GM21381 (cell line): ENCODE measurements around the gene RBM19.
"Not testable (repeated sequence)": the region's sequence is repeated elsewhere in the genome, so short reads cannot be mapped to it uniquely, and the experiment has no call there.

Source experiments
- ATAC-seq: cut with Tn5 transposase; IDR thresholded peaks from one replicate; pipeline ENCODE4 v1.9.1; 2021; ENCODE audit warnings: mild to moderate bottlenecking, moderate library complexity; ENCODE audit not compliant: unreplicated experiment

The RBM19 gene

DNA sequence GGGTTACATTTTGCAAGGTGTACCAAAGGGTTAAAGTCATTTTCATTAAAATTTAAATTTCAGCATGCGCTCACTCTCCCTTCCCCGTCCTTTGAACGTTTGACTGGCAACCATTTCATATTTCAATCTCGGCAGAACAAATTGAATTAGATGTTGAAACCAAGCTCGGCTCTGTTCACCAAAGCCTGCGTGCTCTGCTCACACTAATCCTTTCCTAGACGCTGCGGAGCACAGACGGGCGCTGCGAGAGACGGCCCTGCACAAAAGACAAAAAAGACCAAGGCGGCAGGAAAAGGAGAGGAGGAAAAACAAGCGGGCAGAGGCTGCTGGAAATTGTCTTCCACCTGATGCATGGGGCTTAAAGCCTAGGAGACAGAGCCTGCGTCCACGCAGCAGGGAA, 149.3 kb downstream of the RBM19 start:
- no peak for ATAC-seq

DNA sequence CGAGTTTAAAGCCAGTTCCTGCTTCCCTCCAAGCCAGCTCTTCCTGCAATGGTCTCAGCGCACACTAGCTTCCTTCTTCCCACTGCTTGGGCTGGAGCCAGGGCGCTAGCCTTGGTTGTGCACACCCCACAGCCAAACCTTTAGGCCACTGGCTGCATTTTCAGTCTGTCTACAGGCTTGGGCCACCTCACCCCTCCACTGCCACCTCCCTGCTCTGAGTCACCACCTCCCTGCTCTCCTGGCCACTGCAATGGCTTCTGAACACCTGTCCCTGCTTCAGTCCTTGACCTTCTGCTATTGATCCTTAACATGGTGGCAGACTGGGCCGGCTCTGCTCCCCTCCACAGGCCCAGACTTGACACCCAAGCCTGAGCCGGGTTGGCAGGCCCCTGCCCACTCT, 151.1 kb downstream of the RBM19 start:
- no peak for ATAC-seq

DNA sequence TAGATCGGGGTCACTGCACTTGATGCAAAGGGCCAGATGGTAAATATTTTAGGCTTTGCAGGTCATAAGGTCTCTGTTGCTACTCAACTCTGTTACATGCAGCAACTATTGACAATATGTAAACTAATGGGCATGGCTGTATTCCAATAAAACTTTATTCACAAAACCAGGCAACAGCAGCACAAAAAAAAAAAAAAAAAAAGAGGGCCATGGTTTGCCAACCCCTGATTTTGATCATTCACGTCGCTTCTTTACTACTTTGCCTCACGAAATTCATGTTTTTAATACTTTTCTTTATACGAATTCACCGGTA, 152.9 kb downstream of the RBM19 start:
- no peak for ATAC-seq

- no peak for ATAC-seq
Measured at GRCh38 chr12:113812411-113813228, 153.5 kb downstream of the RBM19 start.

DNA sequence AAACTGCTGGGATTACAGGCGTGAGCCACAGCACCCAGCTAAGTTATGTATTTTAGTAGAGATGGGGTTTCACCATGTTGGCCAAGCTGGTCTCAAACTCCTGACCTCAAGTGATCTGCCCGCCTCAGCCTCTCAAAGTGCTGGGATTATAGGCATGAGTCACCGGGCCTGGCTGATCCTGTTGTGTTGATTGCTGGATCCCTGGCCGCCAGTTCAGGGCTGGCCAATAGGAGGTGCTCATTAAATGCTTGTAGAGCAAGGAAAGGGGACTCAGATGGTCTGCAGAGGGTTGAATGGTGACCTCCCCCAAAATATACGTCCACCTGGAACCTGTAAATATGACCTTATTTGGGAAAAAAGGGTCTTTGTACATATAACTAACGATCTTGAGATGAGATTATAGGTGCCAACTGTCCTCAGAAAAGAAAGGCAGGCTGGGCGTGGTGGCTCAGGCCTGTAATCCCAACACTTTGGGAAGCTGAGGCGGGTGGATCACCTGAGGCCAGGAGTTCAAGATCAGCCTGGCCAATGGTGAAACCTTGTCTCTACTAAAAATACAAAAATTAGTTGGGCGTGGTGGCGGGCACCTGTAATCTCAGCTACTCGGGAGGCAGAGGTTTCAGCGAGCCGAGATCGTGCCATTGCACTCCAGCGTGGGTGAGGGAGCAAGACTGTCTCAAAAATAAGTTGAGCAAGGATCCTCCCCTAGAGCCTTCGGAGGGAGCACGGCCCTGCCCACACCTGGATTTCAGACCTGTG, 156.5 kb downstream of the RBM19 start:
- not testable (repeated sequence) for ATAC-seq

GRCh38 chr12:113808095-113808951, 157.8 kb downstream of the RBM19 start:
- ATAC-seq = no peak

GRCh38 chr12:113805673-113806072, 160.5 kb downstream of the RBM19 start:
- ATAC-seq = no peak

DNA sequence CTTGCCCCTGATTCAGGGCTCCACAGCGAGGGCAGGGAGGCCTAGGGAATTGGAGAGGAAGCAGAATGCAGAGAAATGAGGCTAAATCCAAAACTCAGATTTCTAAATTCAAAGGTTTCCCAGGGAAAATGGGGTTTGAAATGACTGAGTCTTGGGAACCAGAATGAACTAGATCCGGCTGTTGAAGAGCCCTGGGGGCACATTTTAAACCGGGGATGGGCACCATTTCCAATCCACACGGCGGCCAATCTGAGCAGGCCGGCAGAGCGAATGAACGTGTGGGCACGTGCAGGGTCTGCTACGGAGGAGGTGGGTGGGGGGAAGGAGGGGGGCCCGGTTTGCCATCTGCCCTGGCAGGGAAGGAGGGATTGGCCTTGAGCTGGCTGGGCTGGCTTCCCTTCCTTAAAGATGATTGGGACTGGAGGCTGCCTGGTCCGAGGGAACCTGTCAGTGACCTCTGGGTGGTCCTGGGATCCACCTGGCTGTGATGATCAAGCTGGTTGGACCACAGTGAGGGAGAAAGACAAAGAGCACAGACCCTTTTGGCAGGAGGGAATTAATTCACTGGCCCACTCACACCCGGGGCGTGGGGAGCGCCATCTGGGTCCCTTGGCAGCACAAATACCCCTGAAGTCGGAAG, 161.0 kb downstream of the RBM19 start:
- no peak for ATAC-seq

GRCh38 chr12:113803759-113804140, 162.4 kb downstream of the RBM19 start:
- ATAC-seq = no peak

DNA sequence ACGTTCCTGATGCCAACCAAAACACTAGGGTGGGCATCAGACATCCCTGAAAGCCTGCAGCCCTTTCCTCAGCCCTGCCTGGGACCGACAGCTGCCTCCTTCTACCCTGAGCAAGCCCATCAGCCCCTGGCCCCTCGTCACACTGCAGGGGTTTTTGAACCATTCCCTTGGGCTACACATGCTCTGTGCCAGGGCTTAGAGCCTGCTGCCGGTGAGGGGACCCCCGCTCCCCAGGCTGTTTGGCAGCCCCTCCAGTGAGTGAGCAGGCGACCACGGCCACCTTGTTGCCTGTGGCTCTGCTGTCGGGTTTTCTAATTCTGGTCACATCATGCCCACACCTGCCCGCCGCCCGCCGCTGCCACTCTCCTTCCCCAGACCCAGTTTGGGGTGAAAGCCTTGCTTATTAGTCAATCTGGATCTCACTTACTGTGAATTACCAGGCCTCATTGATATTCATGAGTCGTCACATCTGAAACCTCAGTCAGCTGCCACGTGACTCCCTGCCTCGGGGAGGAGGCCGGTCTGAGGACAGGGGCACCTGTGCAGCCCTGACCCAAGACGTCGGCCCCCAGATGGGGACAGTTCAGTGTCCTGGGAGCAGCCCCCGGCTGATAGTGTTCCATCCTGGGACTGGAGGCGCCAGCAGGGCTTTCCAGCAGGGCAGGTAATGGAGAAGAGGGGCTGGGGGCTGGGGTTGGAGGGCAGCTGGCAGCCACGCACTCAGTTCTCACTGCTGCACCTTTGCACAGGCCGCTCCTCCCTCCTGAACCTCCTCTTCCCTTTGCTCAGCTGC, 163.0 kb downstream of the RBM19 start:
- ATAC-seq = no peak

DNA sequence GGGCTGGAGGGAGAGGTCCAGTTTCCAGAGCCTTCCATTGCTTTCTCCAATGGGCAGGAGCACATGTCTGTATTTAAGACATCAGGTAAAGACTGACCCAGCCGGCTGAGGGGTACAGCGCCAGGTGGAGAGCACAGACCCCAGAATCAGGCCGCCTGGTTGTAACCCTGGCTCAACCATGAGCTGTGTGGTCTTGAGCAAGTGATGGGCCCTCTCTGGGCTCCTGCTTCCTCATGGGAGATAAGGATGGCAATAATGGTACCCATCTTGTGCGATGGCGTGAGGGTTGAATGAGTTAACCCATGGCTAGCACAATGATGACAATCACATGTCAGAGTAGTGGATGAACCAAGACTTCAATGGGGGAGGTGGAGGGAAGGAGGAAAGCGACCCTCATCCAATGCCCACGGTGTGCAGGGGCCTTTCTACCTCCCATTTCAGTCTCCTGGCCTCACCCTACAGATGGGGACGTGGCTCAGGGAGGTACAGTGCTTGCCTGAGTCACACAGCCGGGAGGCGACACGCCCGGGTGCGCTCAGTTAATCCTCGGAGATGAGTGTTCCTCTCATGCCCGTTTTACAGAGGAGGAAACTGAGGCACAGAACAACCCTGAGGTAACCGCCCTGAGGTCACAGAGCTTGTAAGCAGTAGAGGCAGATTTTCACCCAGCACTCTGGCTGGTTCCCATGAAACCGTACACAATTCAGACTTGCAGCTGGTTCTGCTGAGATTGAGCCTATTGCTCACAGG, 163.9 kb downstream of the RBM19 start:
- ATAC-seq = no peak

- no peak for ATAC-seq
Measured at GRCh38 chr12:113800201-113800600, 165.9 kb downstream of the RBM19 start.

DNA sequence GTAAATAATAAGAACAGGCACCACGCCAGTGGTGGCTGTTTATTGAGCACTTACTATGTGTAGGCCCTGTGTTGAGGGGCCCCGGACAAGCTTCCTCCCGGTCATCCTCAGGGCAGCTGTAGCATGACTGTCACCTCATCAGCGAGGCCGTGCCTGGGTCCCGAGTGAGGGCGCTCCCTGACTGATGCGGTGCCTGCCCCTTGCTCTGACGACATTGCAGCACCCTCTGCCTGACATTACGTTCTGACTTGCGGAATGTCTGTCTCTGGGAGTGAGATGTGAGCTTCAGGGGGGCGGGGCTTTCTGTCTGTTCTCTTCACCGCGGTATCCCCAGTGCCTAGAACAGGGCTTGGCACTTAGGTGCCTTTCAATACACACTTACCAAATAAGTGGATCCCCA, 167.6 kb downstream of the RBM19 start:
- ATAC-seq = no peak

- ATAC-seq = no peak
Measured at GRCh38 chr12:113797535-113797868, 168.6 kb downstream of the RBM19 start.

GRCh38 chr12:113796852-113797534, 169.1 kb downstream of the RBM19 start:
- ATAC-seq = no peak

GRCh38 chr12:113796066-113796827, 169.9 kb downstream of the RBM19 start:
- no peak for ATAC-seq

DNA sequence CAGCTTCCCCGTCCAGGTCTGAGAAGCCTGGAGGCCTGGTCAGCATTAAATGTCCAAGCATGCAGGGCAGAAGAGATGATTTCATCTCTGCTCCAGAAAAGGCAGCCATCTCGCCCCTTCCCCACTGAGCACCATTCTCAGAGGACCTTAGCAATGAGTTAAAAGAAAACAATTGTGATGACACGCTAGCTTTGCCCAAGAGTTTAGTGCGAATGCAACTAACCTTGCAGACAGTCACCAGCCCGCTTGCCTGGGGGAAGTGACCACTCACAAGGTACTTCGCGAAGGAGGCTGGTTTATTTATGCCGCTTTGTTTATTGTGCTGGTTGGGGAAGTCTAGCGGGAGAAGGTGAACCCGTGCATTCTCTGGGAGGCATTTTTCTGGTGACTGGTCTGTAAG, 170.7 kb downstream of the RBM19 start:
- ATAC-seq = no peak

DNA sequence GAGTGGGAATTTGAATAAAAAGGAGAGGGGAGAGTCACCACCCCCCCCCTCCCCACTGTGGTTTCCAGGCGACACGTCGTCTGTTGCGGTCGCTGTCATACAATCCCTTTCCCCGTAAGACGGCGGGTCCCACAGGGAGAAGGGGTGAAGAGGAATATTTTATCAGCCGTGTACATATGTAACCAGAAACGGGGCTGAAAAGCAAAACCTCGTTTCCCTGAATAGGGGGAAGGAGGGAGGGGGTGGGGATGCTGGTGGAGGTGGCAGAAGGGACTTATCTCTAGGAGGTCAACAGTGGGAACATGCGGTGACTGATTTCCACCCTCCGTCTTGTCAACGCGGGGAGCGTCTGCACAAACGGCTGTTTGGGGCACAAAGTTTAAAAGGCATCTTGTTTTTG, 171.4 kb downstream of the RBM19 start:
- ATAC-seq = no peak
